ENCODE data around the gene CASZ1. TPM values are rescaled to one million over a fixed set of nuclear protein-coding genes. Genes with fewer than 3 reads are reported as not detected.

CASZ1 gene
- total RNA-seq, 1 experiment from 2014 or later, result 2.2 TPM

GRCh38 chr1:10760566-10761502 lies 35.6 kb downstream of the CASZ1 start:
- DNase-seq (ENCODE audit: low spot score), result no peak
- in situ Hi-C loops (cut with HindIII; ENCODE audit: low sequenced_read_pairs), result no loop called here

GRCh38 chr1:10759413-10760200 lies 36.8 kb downstream of the CASZ1 start:
- in situ Hi-C loops (cut with HindIII; ENCODE audit: low sequenced_read_pairs), result no loop called here
- no peak for DNase-seq (ENCODE audit: low spot score)

GRCh38 chr1:10756842-10757241 lies 39.6 kb downstream of the CASZ1 start:
- in situ Hi-C loops (cut with HindIII; ENCODE audit: low sequenced_read_pairs), result no loop called here
- DNase-seq (ENCODE audit: low spot score), result no peak

GRCh38 chr1:10755970-10756521 lies 40.4 kb downstream of the CASZ1 start:
- in situ Hi-C loops (cut with HindIII; ENCODE audit: low sequenced_read_pairs), result no loop called here
- peak; percentile 11 for DNase-seq (ENCODE audit: low spot score)

- in situ Hi-C loops (cut with HindIII; ENCODE audit: low sequenced_read_pairs), result no loop called here
- no peak for DNase-seq (ENCODE audit: low spot score)
These were observed 41.7 kb downstream of the CASZ1 start for GRCh38 chr1:10754568-10755329.

GRCh38 chr1:10753299-10753698 lies 43.1 kb downstream of the CASZ1 start:
- DNase-seq (ENCODE audit: low spot score), result no peak
- in situ Hi-C loops (cut with HindIII; ENCODE audit: low sequenced_read_pairs), result no loop called here

GRCh38 chr1:10751561-10752085 lies 44.8 kb downstream of the CASZ1 start:
- in situ Hi-C loops (cut with HindIII; ENCODE audit: low sequenced_read_pairs), result no loop called here
- no peak for DNase-seq (ENCODE audit: low spot score)

- no peak for DNase-seq (ENCODE audit: low spot score)
- in situ Hi-C loops (cut with HindIII; ENCODE audit: low sequenced_read_pairs), result no loop called here
These were observed 45.3 kb downstream of the CASZ1 start for GRCh38 chr1:10751160-10751559.

- in situ Hi-C loops (cut with HindIII; ENCODE audit: low sequenced_read_pairs), result no loop called here
- no peak for DNase-seq (ENCODE audit: low spot score)
These were observed 50.5 kb downstream of the CASZ1 start for GRCh38 chr1:10745886-10746455.

GRCh38 chr1:10745383-10745782 lies 51.1 kb downstream of the CASZ1 start:
- in situ Hi-C loops (cut with HindIII; ENCODE audit: low sequenced_read_pairs), result no loop called here
- DNase-seq (ENCODE audit: low spot score), result no peak

- DNase-seq (ENCODE audit: low spot score), result no peak
- in situ Hi-C loops (cut with HindIII; ENCODE audit: low sequenced_read_pairs), result no loop called here
These were observed 51.7 kb downstream of the CASZ1 start for GRCh38 chr1:10744654-10745238.

- in situ Hi-C loops (cut with HindIII; ENCODE audit: low sequenced_read_pairs), result no loop called here
- DNase-seq (ENCODE audit: low spot score), result no peak
These were observed 52.4 kb downstream of the CASZ1 start for GRCh38 chr1:10744029-10744428.

GRCh38 chr1:10741696-10742095 lies 54.8 kb downstream of the CASZ1 start:
- in situ Hi-C loops (cut with HindIII; ENCODE audit: low sequenced_read_pairs), result no loop called here
- no peak for DNase-seq (ENCODE audit: low spot score)

GRCh38 chr1:10740123-10740522 lies 56.3 kb downstream of the CASZ1 start:
- DNase-seq (ENCODE audit: low spot score), result no peak
- in situ Hi-C loops (cut with HindIII; ENCODE audit: low sequenced_read_pairs), result no loop called here

- DNase-seq (ENCODE audit: low spot score), result no peak
- in situ Hi-C loops (cut with HindIII; ENCODE audit: low sequenced_read_pairs), result no loop called here
These were observed 56.9 kb downstream of the CASZ1 start for GRCh38 chr1:10739589-10739988.

GRCh38 chr1:10738061-10739058 lies 58.1 kb downstream of the CASZ1 start:
- in situ Hi-C loops (cut with HindIII; ENCODE audit: low sequenced_read_pairs), result no loop called here
- no peak for DNase-seq (ENCODE audit: low spot score)

GRCh38 chr1:10737651-10738050 lies 58.8 kb downstream of the CASZ1 start:
- in situ Hi-C loops (cut with HindIII; ENCODE audit: low sequenced_read_pairs), result no loop called here

More at GRCh38 chr1:10737651-10738050, 58.8 kb downstream of the CASZ1 start:
- DNase-seq (ENCODE audit: low spot score), result no peak
